GM23338 (cell line): ENCODE results near the gene FGD4. TPM values are rescaled to one million over a fixed set of nuclear protein-coding genes. Genes with fewer than 3 reads are reported as not detected.
A peak's percentile ranks its signal among the peaks of the same experiment; 100 is the strongest.

ENCODE experiments used
- ATAC-seq: fragments of 200-7000 bp; cut with Tn5 transposase; 3 replicates; pipeline ENCODE4 v1.9.1; 2020
- DNase-seq: peaks from one replicate; pipeline ENCODE4 v3.0.0-alpha.2; 2015; ENCODE audit warnings: low spot score
- H2AFZ ChIP-seq: fragments of 200-600 bp; sonication (generic); 2 replicates; pipeline ENCODE4 v1.8.0; 2016; ENCODE audit warnings: antibody characterized with exemption, mild to moderate bottlenecking, moderate library complexity
- H3F3A ChIP-seq: fragments of 200-600 bp; sonication (generic); replicated peaks from 2 replicates; pipeline ENCODE4 v1.8.0; 2017; ENCODE audit warnings: antibody characterized with exemption, mixed run types, low read depth
- H3K27ac ChIP-seq: fragments of 200-600 bp; sonication (generic); 2 replicates; pipeline ENCODE4 v1.6.1; 2016; ENCODE audit warnings: low read depth
- H3K27me3 ChIP-seq: fragments of 200-600 bp; sonication (generic); 2 replicates; pipeline ENCODE4 v1.8.0; 2016; ENCODE audit warnings: mild to moderate bottlenecking, mixed run types, moderate library complexity; ENCODE audit not compliant: insufficient read depth
- H3K36me3 ChIP-seq: fragments of 200-600 bp; sonication (generic); 2 replicates; pipeline ENCODE4 v1.8.0; 2016; ENCODE audit warnings: mild to moderate bottlenecking; ENCODE audit not compliant: insufficient read depth
- H3K4me1 ChIP-seq: fragments of 200-600 bp; sonication (generic); 2 replicates; pipeline ENCODE4 v1.8.0; 2016; ENCODE audit warnings: mild to moderate bottlenecking, moderate library complexity; ENCODE audit not compliant: insufficient read depth
- H3K4me2 ChIP-seq: fragments of 200-600 bp; sonication (generic); 2 replicates; pipeline ENCODE4 v1.7.1; 2017; ENCODE audit warnings: mixed run types
- H3K4me3 ChIP-seq: fragments of 200-600 bp; sonication (generic); 2 replicates; pipeline ENCODE4 v1.6.1; 2016; ENCODE audit warnings: mixed run types
- H3K79me2 ChIP-seq: fragments of 200-600 bp; sonication (generic); replicated peaks from 2 replicates; pipeline ENCODE4 v1.8.0; 2017; ENCODE audit warnings: mild to moderate bottlenecking; ENCODE audit not compliant: insufficient read depth
- H3K9me2 ChIP-seq: fragments of 200-600 bp; sonication (generic); 2 replicates; pipeline ENCODE4 v1.8.0; 2017; ENCODE audit not compliant: insufficient read depth
- H4K20me1 ChIP-seq: fragments of 200-600 bp; sonication (generic); replicated peaks from 2 replicates; pipeline ENCODE4 v1.8.0; 2017; ENCODE audit warnings: mild to moderate bottlenecking; ENCODE audit not compliant: insufficient read depth
- H3K27ac Mint-ChIP-seq: 2 replicates; pipeline ENCODE4 v1.8.0; 2020; ENCODE audit warnings: inconsistent platforms, mild to moderate bottlenecking, moderate library complexity, mixed read lengths
- H3K27me3 Mint-ChIP-seq: 3 replicates; pipeline ENCODE4 v1.8.0; 2022; ENCODE audit warnings: low read depth, mild to moderate bottlenecking, moderate library complexity, mixed read lengths, inconsistent platforms; ENCODE audit not compliant: insufficient read depth, poor library complexity
- H3K36me3 Mint-ChIP-seq: 3 replicates; pipeline ENCODE4 v1.8.0; 2021; ENCODE audit warnings: low read depth, mild to moderate bottlenecking, inconsistent platforms, moderate library complexity, mixed read lengths
- H3K4me1 Mint-ChIP-seq: 3 replicates; pipeline ENCODE4 v1.8.0; 2020; ENCODE audit warnings: mild to moderate bottlenecking, inconsistent platforms, mixed read lengths
- H3K4me3 Mint-ChIP-seq: 3 replicates; pipeline ENCODE4 v1.8.0; 2021; ENCODE audit warnings: moderate library complexity, mild to moderate bottlenecking, inconsistent platforms, mixed read lengths
- H3K9me3 Mint-ChIP-seq: 3 replicates; pipeline ENCODE4 v1.8.0; 2020; ENCODE audit warnings: moderate library complexity, mild to moderate bottlenecking, inconsistent platforms, mixed read lengths
- CREB1 ChIP-seq: fragments of 250-450 bp; sonication (Bioruptor Pico); IDR thresholded peaks from 2 replicates; pipeline ENCODE4 v1.5.0; 2020; ENCODE audit warnings: low read depth, mild to moderate bottlenecking, moderate library complexity
- EZH2phosphoT487 ChIP-seq: fragments of 200-600 bp; sonication (generic); IDR thresholded peaks from one replicate; pipeline ENCODE4 v1.8.1; 2018; ENCODE audit warnings: antibody characterized with exemption; ENCODE audit not compliant: unreplicated experiment
- JUNB ChIP-seq: IDR thresholded peaks from one replicate; pipeline ENCODE4 v1.6.1; 2016; ENCODE audit warnings: antibody characterized with exemption; ENCODE audit not compliant: unreplicated experiment
- NANOG ChIP-seq: IDR thresholded peaks from 2 replicates; pipeline ENCODE4 v1.6.1; 2016; ENCODE audit warnings: antibody characterized with exemption, borderline replicate concordance
- STAT1 ChIP-seq: IDR thresholded peaks from one replicate; pipeline ENCODE4 v1.6.1; 2016; ENCODE audit warnings: antibody characterized with exemption; ENCODE audit not compliant: unreplicated experiment
- polyA plus RNA-seq: library from polyadenylated mRNA; unstranded; fragments of >200 nt; fragmentation: Nextera tagmentation; extraction: Ambion mirVana; gene quantifications from 2 replicates; pipeline ENCODE4 v1.2.1, GENCODE V29; 2016
- total RNA-seq: library from RNA; depleted of rRNA; stranded (reverse); fragments of >200 nt; shearing (Covaris generic); gene quantifications from 2 replicates; pipeline ENCODE4 v1.2.3, GENCODE V29; 2014
- TF ChIP-seq, protein P1 (sequence below): fragments of 250-450 bp; sonication (Bioruptor Pico); IDR thresholded peaks from 2 replicates; pipeline ENCODE4 v1.5.0; 2020; ENCODE audit warnings: mild to moderate bottlenecking, moderate library complexity
- TF ChIP-seq, protein P2 (sequence below): IDR thresholded peaks from 2 replicates; pipeline ENCODE4 v1.6.1; 2016; ENCODE audit warnings: antibody characterized with exemption
- TF ChIP-seq, protein P3 (sequence below), 2 experiments: fragments of 200-600 bp in 1 of 2; sonication (generic) in 1 of 2; conservative IDR thresholded peaks; 2 replicates each; pipeline versions ENCODE4 v1.5.1 to v1.6.1; 2016 to 2017; ENCODE audit warnings: antibody characterized with exemption in 2 of 2, low read depth in 2 of 2, mild to moderate bottlenecking in 2 of 2, moderate library complexity in 1 of 2

The FGD4 gene
- total and polyA plus RNA-seq, 2 experiments from 2014 or later = 24.3 to 54.3 TPM

DNA sequence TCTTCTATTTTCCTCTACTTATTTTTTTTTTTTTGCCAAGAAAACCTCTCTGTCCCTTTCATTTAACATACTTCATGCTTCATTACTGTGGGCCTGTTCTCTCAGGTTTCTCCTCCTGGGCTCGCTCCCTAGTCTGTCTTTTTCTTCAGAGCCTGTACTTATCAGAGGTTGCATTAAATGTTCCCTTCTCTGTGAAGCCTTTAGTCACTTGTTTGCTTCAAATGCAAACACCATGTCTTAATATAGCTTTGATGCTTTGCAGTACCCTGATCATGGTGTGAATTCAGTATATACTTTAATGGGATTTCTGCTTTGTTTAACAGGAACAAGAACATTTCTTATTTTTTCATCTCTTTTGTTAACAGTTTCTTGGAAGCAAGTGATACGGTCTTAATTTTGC lies 207.1 kb downstream of the FGD4 start:
- ATAC-seq = no peak
- Mint-ChIP-seq H3K27me3 (peaks cover 4% of the 10 kb centered on the region), H3K4me1 (peaks cover 16% of the 10 kb centered on the region), H3K9me3 (no peaks in the 10 kb centered on the region), H3K27ac (no peak overlapping the region), H3K4me3 (no peak overlapping the region), H3K36me3 (peaks cover 47% of the 10 kb centered on the region)
- Histone ChIP-seq H3K36me3 (peaks cover 29% of the 10 kb centered on the region), H3K9me2 (no peaks in the 10 kb centered on the region), H4K20me1 (0 out of 2 replicates have a peak, but pooled peaks cover 3% of the 10 kb centered on the region), H2AFZ (no peak overlapping the region), H3F3A (peaks cover 8% of the 10 kb centered on the region; the same call in 1 of the 2 replicates), H3K27me3 (no peaks in the 10 kb centered on the region), H3K4me2 (no peak overlapping the region), H3K4me1 (peaks cover 12% of the 10 kb centered on the region; the same call in 1 of the 2 replicates), H3K79me2 (peaks cover 11% of the 10 kb centered on the region; the same call in 1 of the 2 replicates), H3K4me3 (no peak overlapping the region), H3K27ac (peak overlapping the region; percentile 12; the same call in 1 of the 2 replicates)
- TF ChIP-seq EZH2phosphoT487 = no peak
- TF ChIP-seq, protein P1, sequence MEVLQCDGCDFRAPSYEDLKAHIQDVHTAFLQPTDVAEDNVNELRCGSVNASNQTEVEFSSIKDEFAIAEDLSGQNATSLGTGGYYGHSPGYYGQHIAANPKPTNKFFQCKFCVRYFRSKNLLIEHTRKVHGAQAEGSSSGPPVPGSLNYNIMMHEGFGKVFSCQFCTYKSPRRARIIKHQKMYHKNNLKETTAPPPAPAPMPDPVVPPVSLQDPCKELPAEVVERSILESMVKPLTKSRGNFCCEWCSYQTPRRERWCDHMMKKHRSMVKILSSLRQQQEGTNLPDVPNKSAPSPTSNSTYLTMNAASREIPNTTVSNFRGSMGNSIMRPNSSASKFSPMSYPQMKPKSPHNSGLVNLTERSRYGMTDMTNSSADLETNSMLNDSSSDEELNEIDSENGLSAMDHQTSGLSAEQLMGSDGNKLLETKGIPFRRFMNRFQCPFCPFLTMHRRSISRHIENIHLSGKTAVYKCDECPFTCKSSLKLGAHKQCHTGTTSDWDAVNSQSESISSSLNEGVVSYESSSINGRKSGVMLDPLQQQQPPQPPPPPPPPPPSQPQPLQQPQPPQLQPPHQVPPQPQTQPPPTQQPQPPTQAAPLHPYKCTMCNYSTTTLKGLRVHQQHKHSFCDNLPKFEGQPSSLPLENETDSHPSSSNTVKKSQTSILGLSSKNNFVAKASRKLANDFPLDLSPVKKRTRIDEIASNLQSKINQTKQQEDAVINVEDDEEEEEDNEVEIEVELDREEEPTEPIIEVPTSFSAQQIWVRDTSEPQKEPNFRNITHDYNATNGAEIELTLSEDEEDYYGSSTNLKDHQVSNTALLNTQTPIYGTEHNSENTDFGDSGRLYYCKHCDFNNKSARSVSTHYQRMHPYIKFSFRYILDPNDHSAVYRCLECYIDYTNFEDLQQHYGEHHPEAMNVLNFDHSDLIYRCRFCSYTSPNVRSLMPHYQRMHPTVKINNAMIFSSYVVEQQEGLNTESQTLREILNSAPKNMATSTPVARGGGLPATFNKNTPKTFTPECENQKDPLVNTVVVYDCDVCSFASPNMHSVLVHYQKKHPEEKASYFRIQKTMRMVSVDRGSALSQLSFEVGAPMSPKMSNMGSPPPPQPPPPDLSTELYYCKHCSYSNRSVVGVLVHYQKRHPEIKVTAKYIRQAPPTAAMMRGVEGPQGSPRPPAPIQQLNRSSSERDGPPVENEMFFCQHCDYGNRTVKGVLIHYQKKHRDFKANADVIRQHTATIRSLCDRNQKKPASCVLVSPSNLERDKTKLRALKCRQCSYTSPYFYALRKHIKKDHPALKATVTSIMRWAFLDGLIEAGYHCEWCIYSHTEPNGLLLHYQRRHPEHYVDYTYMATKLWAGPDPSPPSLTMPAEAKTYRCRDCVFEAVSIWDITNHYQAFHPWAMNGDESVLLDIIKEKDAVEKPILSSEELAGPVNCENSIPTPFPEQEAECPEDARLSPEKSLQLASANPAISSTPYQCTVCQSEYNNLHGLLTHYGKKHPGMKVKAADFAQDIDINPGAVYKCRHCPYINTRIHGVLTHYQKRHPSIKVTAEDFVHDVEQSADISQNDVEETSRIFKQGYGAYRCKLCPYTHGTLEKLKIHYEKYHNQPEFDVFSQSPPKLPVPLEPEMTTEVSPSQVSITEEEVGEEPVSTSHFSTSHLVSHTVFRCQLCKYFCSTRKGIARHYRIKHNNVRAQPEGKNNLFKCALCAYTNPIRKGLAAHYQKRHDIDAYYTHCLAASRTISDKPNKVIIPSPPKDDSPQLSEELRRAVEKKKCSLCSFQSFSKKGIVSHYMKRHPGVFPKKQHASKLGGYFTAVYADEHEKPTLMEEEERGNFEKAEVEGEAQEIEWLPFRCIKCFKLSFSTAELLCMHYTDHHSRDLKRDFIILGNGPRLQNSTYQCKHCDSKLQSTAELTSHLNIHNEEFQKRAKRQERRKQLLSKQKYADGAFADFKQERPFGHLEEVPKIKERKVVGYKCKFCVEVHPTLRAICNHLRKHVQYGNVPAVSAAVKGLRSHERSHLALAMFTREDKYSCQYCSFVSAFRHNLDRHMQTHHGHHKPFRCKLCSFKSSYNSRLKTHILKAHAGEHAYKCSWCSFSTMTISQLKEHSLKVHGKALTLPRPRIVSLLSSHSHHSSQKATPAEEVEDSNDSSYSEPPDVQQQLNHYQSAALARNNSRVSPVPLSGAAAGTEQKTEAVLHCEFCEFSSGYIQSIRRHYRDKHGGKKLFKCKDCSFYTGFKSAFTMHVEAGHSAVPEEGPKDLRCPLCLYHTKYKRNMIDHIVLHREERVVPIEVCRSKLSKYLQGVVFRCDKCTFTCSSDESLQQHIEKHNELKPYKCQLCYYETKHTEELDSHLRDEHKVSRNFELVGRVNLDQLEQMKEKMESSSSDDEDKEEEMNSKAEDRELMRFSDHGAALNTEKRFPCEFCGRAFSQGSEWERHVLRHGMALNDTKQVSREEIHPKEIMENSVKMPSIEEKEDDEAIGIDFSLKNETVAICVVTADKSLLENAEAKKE (CRISPR knock-in tag) = no peak
- TF ChIP-seq STAT1 = no peak
- TF ChIP-seq, protein P2, sequence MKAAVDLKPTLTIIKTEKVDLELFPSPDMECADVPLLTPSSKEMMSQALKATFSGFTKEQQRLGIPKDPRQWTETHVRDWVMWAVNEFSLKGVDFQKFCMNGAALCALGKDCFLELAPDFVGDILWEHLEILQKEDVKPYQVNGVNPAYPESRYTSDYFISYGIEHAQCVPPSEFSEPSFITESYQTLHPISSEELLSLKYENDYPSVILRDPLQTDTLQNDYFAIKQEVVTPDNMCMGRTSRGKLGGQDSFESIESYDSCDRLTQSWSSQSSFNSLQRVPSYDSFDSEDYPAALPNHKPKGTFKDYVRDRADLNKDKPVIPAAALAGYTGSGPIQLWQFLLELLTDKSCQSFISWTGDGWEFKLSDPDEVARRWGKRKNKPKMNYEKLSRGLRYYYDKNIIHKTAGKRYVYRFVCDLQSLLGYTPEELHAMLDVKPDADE = no peak
- TF ChIP-seq CREB1 (CRISPR knock-in tag) = no peak
- no peak for TF ChIP-seq NANOG
- TF ChIP-seq JUNB = no peak
- TF ChIP-seq, protein P3, sequence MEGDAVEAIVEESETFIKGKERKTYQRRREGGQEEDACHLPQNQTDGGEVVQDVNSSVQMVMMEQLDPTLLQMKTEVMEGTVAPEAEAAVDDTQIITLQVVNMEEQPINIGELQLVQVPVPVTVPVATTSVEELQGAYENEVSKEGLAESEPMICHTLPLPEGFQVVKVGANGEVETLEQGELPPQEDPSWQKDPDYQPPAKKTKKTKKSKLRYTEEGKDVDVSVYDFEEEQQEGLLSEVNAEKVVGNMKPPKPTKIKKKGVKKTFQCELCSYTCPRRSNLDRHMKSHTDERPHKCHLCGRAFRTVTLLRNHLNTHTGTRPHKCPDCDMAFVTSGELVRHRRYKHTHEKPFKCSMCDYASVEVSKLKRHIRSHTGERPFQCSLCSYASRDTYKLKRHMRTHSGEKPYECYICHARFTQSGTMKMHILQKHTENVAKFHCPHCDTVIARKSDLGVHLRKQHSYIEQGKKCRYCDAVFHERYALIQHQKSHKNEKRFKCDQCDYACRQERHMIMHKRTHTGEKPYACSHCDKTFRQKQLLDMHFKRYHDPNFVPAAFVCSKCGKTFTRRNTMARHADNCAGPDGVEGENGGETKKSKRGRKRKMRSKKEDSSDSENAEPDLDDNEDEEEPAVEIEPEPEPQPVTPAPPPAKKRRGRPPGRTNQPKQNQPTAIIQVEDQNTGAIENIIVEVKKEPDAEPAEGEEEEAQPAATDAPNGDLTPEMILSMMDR (conservative IDR thresholded peaks at IDR 0.05; ENCODE audit: low read depth in 2 of 2) = no peak
- DNase-seq = no peak
